Endothelial cell of umbilical vein (primary cell): ENCODE measurements around the gene TNRC6B. TPM values are rescaled to one million over a fixed set of nuclear protein-coding genes. Genes with fewer than 3 reads are reported as not detected.

ENCODE experiments used
- BruUV-seq: library from RNA; stranded (reverse); fragments of 400-500 nt; replicated peaks from 2 replicates; lab custom pipeline; 2021; lab: Mats Ljungman, UMichigan
- CTCF ChIA-PET: fragments of 300-600, 350-600 bp; sonication (Branson Sonifier 250); formaldehyde crosslinking; loops from one replicate; lab custom pipeline; 2021; ENCODE audit warnings: antibody characterized with exemption, inconsistent platforms; lab: Charles Lee
- POLR2A ChIA-PET: fragments of 300-600, 350-600 bp; sonication (Branson Sonifier 250); formaldehyde crosslinking; loops from one replicate; lab custom pipeline; 2021; ENCODE audit warnings: antibody characterized with exemption, inconsistent platforms; lab: Charles Lee
- DNase-seq: peaks from one replicate; pipeline ENCODE4 v3.0.0-alpha.2; 2011; ENCODE audit warnings: low read depth, low spot score
- FAIRE-seq: peaks from 2 replicates; lab custom pipeline; 2011; peaks lifted over from hg19 to GRCh38; lab: Jason Lieb, UNC
- H2AFZ ChIP-seq: 2 replicates; pipeline ENCODE4 v1.6.0; 2012; ENCODE audit warnings: low read depth, low read length, control low read depth, inconsistent platforms
- H3K27ac ChIP-seq: 2 replicates; pipeline ENCODE4 v1.5.1; 2011; ENCODE audit warnings: low read depth, mild to moderate bottlenecking, control low read depth, low read length, moderate library complexity; ENCODE audit not compliant: insufficient read depth
- H3K27me3 ChIP-seq, 2 experiments: 2 replicates each; pipeline versions ENCODE4 v1.6.0 to v1.6.1; 2011; ENCODE audit warnings: low read length in 2 of 2, mixed read lengths in 1 of 2; ENCODE audit not compliant: control insufficient read depth in 2 of 2, insufficient read depth in 2 of 2
- H3K36me3 ChIP-seq, 2 experiments: 2 replicates in 1 of 2; 3 replicates in 1 of 2; pipeline ENCODE4 v1.5.1; 2011; ENCODE audit warnings: low read length in 2 of 2, mild to moderate bottlenecking in 1 of 2, moderate library complexity in 1 of 2; ENCODE audit not compliant: control insufficient read depth in 2 of 2, insufficient read depth in 2 of 2; ENCODE audit errors: extremely low read depth in 1 of 2
- H3K4me1 ChIP-seq: 3 replicates; pipeline ENCODE4 v1.5.1; 2011; ENCODE audit warnings: mild to moderate bottlenecking, low read length; ENCODE audit not compliant: control insufficient read depth, insufficient read depth; ENCODE audit errors: extremely low read depth
- H3K4me2 ChIP-seq: 2 replicates; pipeline ENCODE4 v1.6.1; 2011; ENCODE audit warnings: low read length, control low read depth, mixed read lengths; ENCODE audit not compliant: insufficient read depth
- H3K4me3 ChIP-seq, 3 experiments: fragments of 200-600 bp in 1 of 3; sonication (generic), shearing (Covaris generic) in 1 of 3; replicated peaks in 1 of 3; 2 replicates each; pipeline ENCODE4 v1.5.1; 2011 to 2016; ENCODE audit warnings: control low read depth in 3 of 3, low read length in 3 of 3, mild to moderate bottlenecking in 2 of 3, inconsistent platforms in 1 of 3, low read depth in 1 of 3, moderate library complexity in 1 of 3; ENCODE audit not compliant: insufficient read depth in 1 of 3
- H3K79me2 ChIP-seq: 2 replicates; pipeline ENCODE4 v1.6.0; 2012; ENCODE audit warnings: low read length, inconsistent platforms; ENCODE audit not compliant: control insufficient read depth, insufficient read depth
- H3K9ac ChIP-seq: replicated peaks from 2 replicates; pipeline ENCODE3; 2011; ENCODE audit warnings: low read length, control low read depth; ENCODE audit not compliant: insufficient read depth; ENCODE audit errors: extremely low read depth
- H3K9me1 ChIP-seq: replicated peaks from 3 replicates; pipeline ENCODE4 v1.6.0; 2011; ENCODE audit warnings: mild to moderate bottlenecking, low read length; ENCODE audit not compliant: control insufficient read depth, insufficient read depth; ENCODE audit errors: extremely low read depth
- H3K9me3 ChIP-seq: replicated peaks from 2 replicates; pipeline ENCODE4 v1.5.1; 2012; ENCODE audit warnings: low read length, inconsistent platforms; ENCODE audit not compliant: control insufficient read depth, insufficient read depth
- H4K20me1 ChIP-seq: replicated peaks from 2 replicates; pipeline ENCODE3; 2011; ENCODE audit warnings: mild to moderate bottlenecking, low read length; ENCODE audit not compliant: control insufficient read depth, insufficient read depth; ENCODE audit errors: extremely low read depth
- CTCF ChIP-seq, 2 donors: IDR thresholded peaks; 1 replicate in 1 of 2; 2 replicates in 1 of 2; pipeline ENCODE4 v1.5.1; 2011; ENCODE audit warnings: low read length in 2 of 2, mild to moderate bottlenecking in 2 of 2, moderate library complexity in 2 of 2, control low read depth in 1 of 2, inconsistent platforms in 1 of 2, low read depth in 1 of 2; ENCODE audit not compliant: insufficient read depth in 1 of 2; ENCODE audit errors: extremely low read depth in 1 of 2
- EZH2 ChIP-seq: IDR thresholded peaks from 2 replicates; pipeline ENCODE4 v1.6.1; 2012; ENCODE audit warnings: borderline replicate concordance, low read depth, mild to moderate bottlenecking, moderate library complexity, low read length, inconsistent platforms; ENCODE audit not compliant: severe bottlenecking
- FOS ChIP-seq: IDR thresholded peaks from 2 replicates; pipeline ENCODE4 v1.6.1; 2011; ENCODE audit warnings: mild to moderate bottlenecking, low read length, moderate library complexity, borderline replicate concordance; ENCODE audit not compliant: insufficient read depth
- GATA2 ChIP-seq: IDR thresholded peaks from 2 replicates; pipeline ENCODE4 v1.7.0; 2011; ENCODE audit warnings: low read depth, mild to moderate bottlenecking, moderate library complexity, mixed read lengths, low read length; ENCODE audit not compliant: insufficient read length, insufficient read depth
- JUN ChIP-seq: IDR thresholded peaks from 2 replicates; pipeline ENCODE4 v1.6.1; 2011; ENCODE audit warnings: borderline replicate concordance, low read depth; ENCODE audit not compliant: insufficient read length, insufficient read depth
- MYC ChIP-seq: IDR thresholded peaks from one replicate; pipeline ENCODE4 v1.6.1; 2011; ENCODE audit warnings: mild to moderate bottlenecking, low read depth, low read length
- POLR2A ChIP-seq: IDR thresholded peaks from 2 replicates; pipeline ENCODE4 v1.6.1; 2012; ENCODE audit warnings: low read depth, mild to moderate bottlenecking, control low read depth, low read length
- POLR2AphosphoS5 ChIP-seq: IDR thresholded peaks from 2 replicates; pipeline ENCODE4 v1.6.1; 2012; ENCODE audit warnings: low read depth, mild to moderate bottlenecking, control low read depth, low read length, moderate library complexity; ENCODE audit not compliant: insufficient read depth
- dilution Hi-C: fragments of 300-500 bp; cut with MboI; formaldehyde crosslinking; loops from one replicate; pipeline ENCODE4 v1.15.0; 2019; ENCODE audit warnings: low sequenced_read_pairs; ENCODE audit not compliant: extremely low pct_ligation_motif_present
- intact Hi-C: fragments of 100-400 bp; cut with micrococcal nuclease; formaldehyde crosslinking; loops from one replicate; pipeline ENCODE4 v1.10.0; 2022
- polyA plus RNA-seq, 4 experiments: library from polyadenylated mRNA; depleted of rRNA in 3 of 4; stranded (reverse) in 3 of 4; unstranded in 1 of 4; fragments of >200 nt; gene quantifications; 2 replicates each; pipeline versions ENCODE4 v1.2.1 to v1.2.3, GENCODE V29; 2011 to 2012; ENCODE audit warnings: missing spikeins in 1 of 4
- total RNA-seq: library from RNA; stranded (reverse); gene quantifications from 2 replicates; pipeline ENCODE4 v1.2.3, GENCODE V29; 2021
- TF ChIP-seq, protein P1 (sequence below): IDR thresholded peaks from 2 replicates; pipeline ENCODE4 v1.6.1; 2011; ENCODE audit not compliant: insufficient read depth, insufficient read length

The TNRC6B gene
- total and polyA plus RNA-seq, 2 donors (not counting 3 experiments of a cell fraction or from before 2014, with no cell fraction given), result 10.6 to 37.2 TPM

DNA sequence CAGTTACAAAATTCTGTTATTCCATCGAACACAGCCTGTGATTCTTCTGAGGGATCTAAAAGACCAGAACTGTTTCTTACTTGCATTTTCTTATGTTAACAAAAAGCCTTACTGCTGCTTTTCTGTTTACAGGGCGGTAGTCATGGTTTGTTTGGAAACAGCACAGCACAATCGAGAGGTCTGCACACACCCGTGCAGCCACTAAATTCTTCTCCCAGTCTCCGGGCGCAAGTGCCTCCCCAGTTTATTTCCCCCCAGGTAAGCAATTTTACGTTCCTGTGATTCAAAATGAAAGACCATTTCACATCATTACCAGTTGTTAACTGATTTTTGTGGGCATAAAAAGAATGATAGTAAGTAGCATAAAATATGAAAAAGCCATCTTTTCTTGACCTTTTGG lies 107.8 kb downstream of the TNRC6B start:
- no peak overlapping the region for H3K4me2 ChIP-seq
- no peaks in the 10 kb centered on the region for H3K79me2 ChIP-seq
- no peak overlapping the region for H3K9ac ChIP-seq
- H3K27me3 ChIP-seq, result no peaks in the 10 kb centered on the region
- no peaks in the 10 kb centered on the region for H3K9me3 ChIP-seq
- H2AFZ ChIP-seq, result no peak overlapping the region
- dilution Hi-C loops (no loop called here), intact Hi-C loops (loop anchor here (10.0 kb wide), 1 partner anchor 1869 kb away; no protein-coding TSS in a partner anchor)
- H3K9me1 ChIP-seq, result no peaks in the 10 kb centered on the region
- FAIRE-seq (no peak), DNase-seq (no peak)
- no peaks in the 10 kb centered on the region for H3K4me1 ChIP-seq
- no peak for TF ChIP-seq POLR2AphosphoS5
- no peak for TF ChIP-seq CTCF (IDR thresholded peaks at IDR 0.05; ENCODE audit: extremely low read depth in 1 of 2, insufficient read depth in 1 of 2, low read depth in 1 of 2, low read length in 2 of 2)
- TF ChIP-seq POLR2A, result no peak
- no peak for TF ChIP-seq JUN
- TF ChIP-seq EZH2, result no peak
- TF ChIP-seq MYC, result no peak
- no peak for TF ChIP-seq FOS
- TF ChIP-seq GATA2, result no peak
- TF ChIP-seq, protein P1, sequence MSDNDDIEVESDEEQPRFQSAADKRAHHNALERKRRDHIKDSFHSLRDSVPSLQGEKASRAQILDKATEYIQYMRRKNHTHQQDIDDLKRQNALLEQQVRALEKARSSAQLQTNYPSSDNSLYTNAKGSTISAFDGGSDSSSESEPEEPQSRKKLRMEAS, result no peak
- H3K4me3 ChIP-seq, result no peak overlapping the region
- H3K36me3 ChIP-seq, result peaks cover 10 to 36% of the 10 kb centered on the region in 2 experiments
- CTCF ChIA-PET, result interaction anchor here (1.2 to 1.7 kb wide), 3 partner anchors 10 to 62 kb away, joined by 3 to 7 read pairs (median 4); no protein-coding TSS in a partner anchor
- H3K27ac ChIP-seq, result no peak overlapping the region
- no peaks in the 10 kb centered on the region for H4K20me1 ChIP-seq
- BruUV-seq, result no TSS peak
- POLR2A ChIA-PET, result no interaction called here
